GM12875 (cell line): ENCODE results near the gene DCTN2.
"Not testable (repeated sequence)": the region's sequence is repeated elsewhere in the genome, so short reads cannot be mapped to it uniquely, and the experiment has no call there.

Experiments
- H3K4me3 ChIP-seq: one replicate; pipeline ENCODE4 v1.5.1; 2011; ENCODE audit warnings: low read depth, low read length, control low read depth
- CTCF ChIP-seq: IDR thresholded peaks from 2 replicates; pipeline ENCODE4 v1.5.1; 2011; ENCODE audit warnings: low read depth, mild to moderate bottlenecking, control low read depth, inconsistent platforms, low read length, moderate library complexity, borderline replicate concordance; ENCODE audit not compliant: insufficient read depth

DCTN2 gene

GRCh38 chr12:57517187-57517586 is 29.8 kb downstream of the DCTN2 start:
- TF ChIP-seq CTCF, result no peak
- H3K4me3 ChIP-seq, result no peak overlapping the region

DNA sequence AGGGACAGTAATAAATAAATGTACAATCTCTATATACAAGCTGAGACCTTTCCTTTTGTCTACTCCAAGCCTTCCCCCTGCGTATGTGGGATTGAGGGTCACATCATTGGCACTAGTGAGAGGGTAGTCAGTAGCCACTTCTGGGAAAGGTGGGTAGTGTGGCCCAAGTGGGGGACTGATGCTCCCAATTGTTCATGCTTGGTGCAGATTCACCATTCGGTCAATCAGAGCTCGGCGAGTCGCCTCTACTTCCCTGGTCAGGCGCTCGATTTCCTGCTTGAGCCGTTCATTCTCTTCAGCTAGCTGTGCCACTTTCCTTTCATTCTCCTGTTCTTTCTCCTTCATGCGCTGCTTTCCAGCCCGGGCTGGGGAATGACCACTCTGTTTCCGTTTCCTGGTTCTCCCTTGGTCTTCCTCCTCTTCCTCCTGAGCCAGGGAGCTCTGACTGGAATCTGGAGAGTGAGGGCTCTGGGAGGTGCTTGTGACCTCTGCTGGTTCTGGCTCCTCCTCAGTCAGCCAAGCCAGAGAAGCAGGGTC is 30.3 kb downstream of the DCTN2 start:
- no peak overlapping the region for H3K4me3 ChIP-seq
- TF ChIP-seq CTCF, result no peak

GRCh38 chr12:57515934-57516541 is 31.0 kb downstream of the DCTN2 start:
- no peak for TF ChIP-seq CTCF
- no peak overlapping the region for H3K4me3 ChIP-seq

- TF ChIP-seq CTCF, result no peak
- H3K4me3 ChIP-seq, result no peak overlapping the region
These were observed 31.5 kb downstream of the DCTN2 start for GRCh38 chr12:57515408-57515933.

DNA sequence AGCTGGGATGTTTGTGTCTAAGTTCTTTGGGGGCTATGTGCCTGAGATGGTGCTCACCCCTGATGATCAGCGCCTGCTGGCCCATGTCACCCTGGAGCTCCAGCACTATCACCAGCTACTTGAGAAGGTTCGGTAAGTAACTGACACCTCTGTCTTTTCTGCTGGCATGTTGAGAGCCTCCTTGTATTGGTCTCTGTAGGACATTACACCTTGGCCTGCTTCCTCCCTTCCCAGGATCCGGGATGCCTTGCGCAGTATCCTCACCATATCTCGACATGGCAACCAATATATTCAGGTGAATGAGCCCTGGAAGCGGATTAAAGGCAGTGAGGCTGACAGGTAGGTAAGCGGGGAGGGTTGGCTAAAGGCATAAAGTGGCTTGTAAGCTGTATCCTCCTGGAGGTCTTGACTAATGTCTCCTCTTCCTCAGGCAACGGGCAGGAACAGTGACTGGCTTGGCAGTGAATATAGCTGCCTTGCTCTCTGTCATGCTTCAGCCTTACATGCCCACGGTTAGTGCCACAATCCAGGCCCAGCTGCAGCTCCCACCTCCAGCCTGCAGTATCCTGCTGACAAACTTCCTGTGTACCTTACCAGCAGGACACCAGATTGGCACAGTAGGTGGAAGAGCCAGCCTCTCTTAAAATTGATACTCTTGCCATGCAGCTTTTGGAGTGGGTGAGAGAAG is 32.1 kb downstream of the DCTN2 start:
- no peak for TF ChIP-seq CTCF
- H3K4me3 ChIP-seq, result no peak overlapping the region

DNA sequence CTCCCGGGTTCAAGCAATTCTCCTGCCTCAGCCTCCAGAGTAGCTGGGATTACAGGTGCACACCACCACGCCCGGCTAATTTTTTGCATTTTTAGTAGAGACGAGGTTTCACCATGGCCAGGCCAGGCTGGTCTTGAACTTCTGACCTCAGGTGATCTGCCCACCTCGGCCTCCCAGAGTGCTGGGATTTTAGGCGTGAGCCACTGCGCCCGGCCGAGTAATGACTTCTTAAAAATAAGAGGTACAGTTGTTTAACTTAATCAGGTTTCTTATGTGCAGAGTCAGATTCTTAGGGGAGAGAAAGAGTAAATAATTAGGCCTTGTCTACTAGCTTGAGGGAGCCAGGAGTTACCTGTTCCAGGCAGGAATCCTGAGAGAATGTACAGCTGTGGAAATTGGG is 32.7 kb downstream of the DCTN2 start:
- H3K4me3 ChIP-seq, result not testable (repeated sequence)

GRCh38 chr12:57513677-57514076 is 33.3 kb downstream of the DCTN2 start:
- not testable (repeated sequence) for H3K4me3 ChIP-seq

- no peak overlapping the region for H3K4me3 ChIP-seq
- no peak for TF ChIP-seq CTCF
These were observed 33.7 kb downstream of the DCTN2 start for GRCh38 chr12:57513266-57513665.
